ENCODE measurements around the gene PDGFRA.

Gene PDGFRA

GRCh38 chr4:54277691-54278090, 48.6 kb downstream of the PDGFRA start:
- no peak for TF ChIP-seq CTCF (IDR thresholded peaks at IDR 0.05; ENCODE audit: insufficient read depth, low read length, missing control alignments)
- DNase-seq (ENCODE audit: low read depth, low spot score): no peak
- POLR2A ChIA-PET: interaction anchor here (0.7 kb wide), 1 partner anchor 1300 kb away, joined by 3 read pairs; no protein-coding TSS in a partner anchor
- CTCF ChIA-PET: interaction anchor here (1.2 to 2.1 kb wide), 4 partner anchors 19 to 1262 kb away, joined by 3 to 9 read pairs (median 4); no protein-coding TSS in a partner anchor
- H3K4me3 ChIP-seq (ENCODE audit: low read depth, low read length): no peak overlapping the region

- CTCF ChIA-PET: interaction anchor here (1.2 to 2.0 kb wide), 3 partner anchors 20 to 45 kb away, joined by 3 to 9 read pairs (median 3); no protein-coding TSS in a partner anchor
- no peak for DNase-seq (ENCODE audit: low read depth, low spot score)
- TF ChIP-seq CTCF (IDR thresholded peaks at IDR 0.05; ENCODE audit: insufficient read depth, low read length, missing control alignments): no peak
- no peak overlapping the region for H3K4me3 ChIP-seq (ENCODE audit: low read depth, low read length)
- POLR2A ChIA-PET: interaction anchor here (0.7 kb wide), 1 partner anchor 1301 kb away, joined by 3 read pairs; no protein-coding TSS in a partner anchor
These were observed 49.1 kb downstream of the PDGFRA start for GRCh38 chr4:54278216-54278615.

- CTCF ChIA-PET: no interaction called here
These were observed 52.1 kb downstream of the PDGFRA start for GRCh38 chr4:54281054-54281766.

GRCh38 chr4:54282837-54283236, 53.7 kb downstream of the PDGFRA start:
- no peak for DNase-seq (ENCODE audit: low read depth, low spot score)
- H3K4me3 ChIP-seq (ENCODE audit: low read depth, low read length): no peak overlapping the region
- ChIA-PET CTCF (interaction anchor here (1.7 kb wide), 1 partner anchor 688 kb away, joined by 3 read pairs; no protein-coding TSS in a partner anchor), POLR2A (no interaction called here)
- no peak for TF ChIP-seq CTCF (IDR thresholded peaks at IDR 0.05; ENCODE audit: insufficient read depth, low read length, missing control alignments)

More at GRCh38 chr4:54281054-54281766, 52.1 kb downstream of the PDGFRA start:
- POLR2A ChIA-PET: no interaction called here
- DNase-seq (ENCODE audit: low read depth, low spot score): peak; percentile 59
- H3K4me3 ChIP-seq (ENCODE audit: low read depth, low read length): no peak overlapping the region
- no peak for TF ChIP-seq CTCF (IDR thresholded peaks at IDR 0.05; ENCODE audit: insufficient read depth, low read length, missing control alignments)

- no peak for TF ChIP-seq CTCF (IDR thresholded peaks at IDR 0.05; ENCODE audit: insufficient read depth, low read length, missing control alignments)
- no peak for DNase-seq (ENCODE audit: low read depth, low spot score)
- no peak overlapping the region for H3K4me3 ChIP-seq (ENCODE audit: low read depth, low read length)
- ChIA-PET POLR2A (no interaction called here), CTCF (no interaction called here)
These were observed 60.2 kb downstream of the PDGFRA start for GRCh38 chr4:54289316-54289715.

GRCh38 chr4:54290980-54291379, 61.9 kb downstream of the PDGFRA start:
- no peak for DNase-seq (ENCODE audit: low read depth, low spot score)
- H3K4me3 ChIP-seq (ENCODE audit: low read depth, low read length): no peak overlapping the region
- ChIA-PET POLR2A (no interaction called here), CTCF (interaction anchor here (1.6 kb wide), 1 partner anchor 28 kb away, joined by 6 read pairs; no protein-coding TSS in a partner anchor)
- no peak for TF ChIP-seq CTCF (IDR thresholded peaks at IDR 0.05; ENCODE audit: insufficient read depth, low read length, missing control alignments)

All from AG04449 (cell line).